Measurements from ENCODE around the gene NENF.
"Not testable (repeated sequence)": the region's sequence is repeated elsewhere in the genome, so short reads cannot be mapped to it uniquely, and the experiment has no call there.

Gene NENF

DNA sequence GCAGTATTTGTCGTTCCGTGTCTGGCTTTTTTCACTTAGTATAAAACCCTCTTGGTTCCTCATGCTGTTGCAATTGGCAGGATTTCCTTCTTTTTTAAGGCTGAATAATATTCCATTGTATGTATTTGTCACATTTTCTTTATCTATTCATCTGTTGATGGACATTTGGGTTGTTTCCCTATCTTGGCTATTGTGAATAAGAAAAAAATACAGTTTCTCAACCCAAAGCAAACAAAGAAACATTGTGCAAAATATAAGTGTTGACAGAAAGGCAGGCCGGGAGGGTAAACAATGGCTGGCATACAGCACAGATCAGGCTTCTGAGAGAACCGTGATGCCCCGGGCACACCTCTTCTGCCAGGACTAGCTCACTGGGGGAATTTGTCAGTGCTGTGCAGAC lies 26.9 kb downstream of the NENF start:
- no peak for DNase-seq (ENCODE audit: low read depth)

GRCh38 chr1:212460376-212460775 lies 27.7 kb downstream of the NENF start:
- no peak for DNase-seq (ENCODE audit: low read depth)

- no peak for DNase-seq (ENCODE audit: low read depth)
These were observed 29.4 kb downstream of the NENF start for GRCh38 chr1:212461916-212462660.

GRCh38 chr1:212463565-212464285 lies 31.0 kb downstream of the NENF start:
- DNase-seq (ENCODE audit: low read depth): no peak

DNA sequence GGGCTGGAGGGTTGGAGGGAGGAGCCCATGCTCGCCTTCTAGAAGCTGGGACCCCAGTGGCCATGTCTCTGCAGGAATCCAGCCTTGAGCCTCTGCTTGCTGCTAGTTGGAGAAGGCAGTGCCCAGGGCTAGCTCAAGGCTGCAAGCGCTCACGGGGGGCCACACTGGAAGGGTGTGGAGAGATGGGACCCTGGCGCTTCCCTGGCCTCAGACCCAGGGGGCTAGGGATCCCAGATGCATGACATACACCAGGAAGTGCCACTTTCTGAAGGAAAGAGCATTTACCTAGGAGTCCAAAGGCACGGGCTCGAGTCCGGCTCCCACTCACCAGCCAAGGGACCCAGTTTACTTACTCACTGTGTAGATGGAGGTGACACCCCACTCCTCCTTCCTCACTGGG lies 32.6 kb downstream of the NENF start:
- DNase-seq (ENCODE audit: low read depth): no peak

- DNase-seq (ENCODE audit: low read depth): no peak
These were observed 33.7 kb downstream of the NENF start for GRCh38 chr1:212466437-212466836.

DNA sequence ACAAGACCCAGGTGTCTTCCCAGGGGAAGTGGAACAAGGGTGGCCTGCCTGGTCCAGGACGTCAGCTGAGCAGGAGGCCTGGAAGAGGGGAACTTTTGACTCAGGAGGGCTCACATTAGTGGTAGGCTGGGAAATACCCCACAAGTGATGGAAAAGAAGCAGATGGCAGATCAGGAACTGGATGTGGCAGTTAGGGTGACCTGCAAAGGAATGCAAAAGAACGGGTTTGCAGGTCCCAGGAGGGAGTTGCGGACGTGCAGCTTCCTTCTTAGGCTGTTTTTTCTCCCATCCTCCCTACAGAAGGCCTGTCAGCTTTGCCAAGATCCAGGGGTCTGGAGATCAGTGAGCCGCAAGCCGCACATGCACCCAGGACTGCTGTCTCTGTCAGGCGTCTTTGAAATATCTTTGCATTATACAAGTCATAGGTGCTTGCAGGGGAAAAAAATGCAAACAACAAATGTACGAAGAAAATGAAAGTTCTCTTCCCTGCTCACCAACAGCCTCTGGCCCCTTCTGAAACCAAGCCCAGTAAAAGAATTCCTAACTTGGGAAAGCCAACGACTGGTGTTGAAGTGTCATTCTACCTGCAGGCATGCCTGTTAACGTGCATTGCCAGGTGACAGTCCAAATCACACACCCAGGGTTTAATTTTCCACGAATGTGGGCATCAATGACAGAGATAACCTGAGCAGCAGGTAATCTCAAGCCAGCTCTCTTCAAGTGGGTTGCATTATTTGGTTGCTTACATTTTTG lies 34.4 kb downstream of the NENF start:
- no peak for DNase-seq (ENCODE audit: low read depth)

DNA sequence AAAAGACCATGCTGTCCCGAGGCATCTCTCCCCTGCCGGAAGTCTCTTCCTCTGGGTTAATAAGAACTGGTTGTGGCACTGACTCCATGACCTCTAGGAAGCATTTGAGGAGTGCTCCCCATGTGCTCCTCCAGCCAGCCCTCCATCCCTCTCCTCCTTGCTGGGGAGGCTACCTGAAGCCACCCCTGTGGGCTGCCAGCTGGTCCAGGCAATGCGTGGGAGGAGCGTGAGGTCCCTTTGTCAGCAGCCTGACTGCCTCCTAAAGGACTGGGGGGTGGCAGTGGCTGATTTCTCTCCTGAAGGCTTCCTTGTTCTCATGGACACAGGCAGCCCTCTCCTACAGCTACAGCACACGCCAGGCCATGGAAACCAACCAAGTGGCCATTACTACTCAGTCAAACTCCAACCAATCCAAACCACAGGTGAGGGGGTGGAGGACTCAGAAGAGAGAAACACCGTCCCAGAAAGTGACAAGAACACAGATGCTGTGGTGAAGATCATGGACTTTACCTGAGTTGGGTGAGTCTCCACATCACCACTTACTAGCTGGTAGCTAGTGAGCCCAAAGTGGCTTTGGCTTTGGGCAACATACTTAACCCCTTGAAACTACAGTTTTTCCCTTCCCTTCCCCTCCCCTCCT lies 35.2 kb downstream of the NENF start:
- DNase-seq (ENCODE audit: low read depth): no peak

DNA sequence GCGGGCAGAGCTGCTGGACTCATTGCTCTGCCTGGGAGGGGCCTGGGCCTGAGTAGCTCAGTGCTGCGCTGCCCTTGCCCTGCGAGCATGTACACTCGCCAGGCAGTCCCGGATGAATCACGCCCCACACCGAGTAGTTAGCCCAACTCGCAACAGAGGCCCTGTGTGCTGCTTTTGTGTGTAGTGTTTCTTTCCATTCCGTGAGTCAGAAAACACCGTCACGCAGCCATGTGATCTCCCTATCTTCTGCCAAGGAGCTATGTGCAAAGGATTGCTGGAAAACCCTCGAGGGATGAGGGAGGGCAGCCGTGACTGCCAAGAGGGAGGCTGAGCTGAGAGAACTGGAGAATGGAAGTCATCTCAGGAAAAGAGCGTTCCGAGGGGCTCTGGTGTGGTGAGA lies 37.3 kb downstream of the NENF start:
- peak; percentile 100 for DNase-seq (ENCODE audit: low read depth)

DNA sequence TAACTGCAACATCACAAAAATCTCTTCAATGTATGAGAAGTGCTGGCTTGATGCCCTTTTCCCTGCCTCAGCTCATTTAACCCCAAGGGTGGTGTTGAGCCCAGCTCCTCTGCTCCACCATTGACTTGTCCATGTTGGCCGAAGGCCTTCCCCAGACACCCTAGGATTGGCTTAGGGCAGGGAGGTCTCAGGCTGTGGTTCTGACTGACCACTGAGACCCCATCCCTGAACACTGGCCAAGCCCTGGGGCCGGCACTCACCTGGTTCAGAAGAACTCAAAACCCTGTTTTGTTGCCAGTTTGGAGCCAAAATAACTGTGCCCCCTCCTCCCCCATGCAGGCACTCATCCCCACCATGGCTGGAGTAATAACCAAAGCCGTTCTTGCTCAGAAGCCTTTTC lies 38.6 kb downstream of the NENF start:
- no peak for DNase-seq (ENCODE audit: low read depth)

GRCh38 chr1:212471891-212472675 lies 39.4 kb downstream of the NENF start:
- DNase-seq (ENCODE audit: low read depth): no peak

GRCh38 chr1:212473729-212474128 lies 41.0 kb downstream of the NENF start:
- DNase-seq (ENCODE audit: low read depth): no peak

DNA sequence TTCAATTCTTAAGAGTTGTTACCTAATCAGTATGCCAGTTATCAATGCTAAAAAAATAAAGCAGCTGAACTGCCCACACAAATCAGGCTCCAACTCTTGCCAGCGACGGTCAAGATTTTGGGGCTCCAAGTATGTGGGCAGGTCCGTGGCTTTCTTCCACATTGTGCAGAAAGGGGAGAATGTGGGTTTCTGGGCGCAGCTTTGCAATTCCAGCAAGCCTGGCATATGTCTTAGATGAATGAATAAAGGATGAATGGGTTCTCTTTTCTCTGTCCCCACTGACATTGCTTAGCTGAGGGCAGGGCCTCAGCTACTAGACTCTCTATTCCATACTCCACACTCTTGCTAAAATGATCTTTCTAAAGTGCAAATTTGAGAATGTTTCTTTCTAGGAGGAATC lies 42.4 kb downstream of the NENF start:
- no peak for DNase-seq (ENCODE audit: low read depth)

DNA sequence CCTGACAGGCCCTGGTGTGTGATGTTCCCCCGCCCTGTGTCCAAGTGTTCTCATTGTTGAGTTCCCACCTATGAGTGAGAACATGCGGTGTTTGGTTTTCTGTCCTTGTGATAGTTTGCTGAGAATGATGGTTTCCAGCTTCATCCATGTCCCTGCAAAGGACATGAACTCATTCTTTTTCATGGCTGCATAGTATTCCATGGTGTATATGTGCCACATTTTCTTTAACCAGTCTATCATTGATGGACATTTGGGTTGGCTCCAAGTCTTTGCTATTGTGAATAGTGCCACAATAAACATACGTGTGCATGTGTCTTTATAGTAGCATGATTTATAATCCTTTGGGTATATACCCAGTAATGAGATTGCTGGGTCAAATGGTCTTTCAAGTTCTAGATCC lies 43.1 kb downstream of the NENF start:
- DNase-seq (ENCODE audit: low read depth): not testable (repeated sequence)

GRCh38 chr1:212477014-212477679 lies 44.4 kb downstream of the NENF start:
- DNase-seq (ENCODE audit: low read depth): peak; percentile 73

- no peak for DNase-seq (ENCODE audit: low read depth)
These were observed 45.2 kb downstream of the NENF start for GRCh38 chr1:212477680-212478466.

GRCh38 chr1:212478467-212479025 lies 45.8 kb downstream of the NENF start:
- DNase-seq (ENCODE audit: low read depth): no peak

- DNase-seq (ENCODE audit: low read depth): no peak
These were observed 46.5 kb downstream of the NENF start for GRCh38 chr1:212479188-212479587.

DNA sequence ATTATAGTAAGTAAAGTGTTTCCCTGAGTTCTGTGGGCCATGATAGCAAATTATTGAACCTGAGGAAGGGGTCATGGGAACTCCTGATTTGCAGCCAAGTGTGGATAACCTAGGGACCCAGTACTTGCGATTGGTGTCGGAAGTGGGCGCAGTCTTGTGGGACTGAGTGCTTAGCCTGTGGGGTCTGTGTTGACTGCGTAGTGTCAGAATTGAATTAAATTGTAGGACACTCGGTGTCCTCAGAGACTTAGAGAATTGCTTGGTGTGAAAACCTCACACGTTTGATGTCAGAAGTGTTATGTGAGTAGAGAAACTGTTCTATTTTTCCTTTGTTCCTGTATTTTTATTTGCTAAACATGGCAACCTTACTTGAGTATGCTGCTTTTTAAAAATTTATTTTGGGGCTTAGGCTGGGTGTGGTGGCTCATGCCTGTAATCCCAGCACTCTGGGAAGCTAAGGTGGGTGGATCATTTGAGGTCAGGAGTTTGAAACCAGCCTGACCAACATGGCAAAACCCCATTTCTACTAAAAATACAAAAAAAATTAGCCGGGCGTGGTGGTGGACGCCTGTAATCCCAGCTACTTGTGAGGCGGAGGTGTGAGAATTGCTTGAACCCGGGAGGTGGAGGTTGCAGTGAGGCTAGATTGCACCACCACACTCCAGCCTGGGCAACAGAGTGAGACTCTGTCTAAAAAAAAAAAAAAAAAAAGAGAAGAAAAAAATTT lies 48.2 kb downstream of the NENF start:
- DNase-seq (ENCODE audit: low read depth): not testable (repeated sequence)
